Gastrocnemius medialis (tissue), 4 donors: ENCODE data around the gene RAB34.

Experiments
- CTCF ChIP-seq, 5 experiments: fragments of 450-650 bp in 3 of 5; fragments of 200-600 bp in 2 of 5; sonication (generic) in 2 of 5; IDR thresholded peaks in 4 of 5; conservative IDR thresholded peaks in 1 of 5; 1 replicate in 4 of 5; 2 replicates in 1 of 5; pipeline ENCODE4 v1.5.1; 2016 to 2019; ENCODE audit warnings: antibody characterized with exemption in 5 of 5, mild to moderate bottlenecking in 3 of 5, moderate library complexity in 3 of 5
- POLR2A ChIP-seq, 2 donors: fragments of 450-650 bp; IDR thresholded peaks; one replicate each; pipeline ENCODE4 v1.6.1; 2017; ENCODE audit warnings: antibody characterized with exemption in 2 of 2, mild to moderate bottlenecking in 2 of 2, moderate library complexity in 2 of 2

GRCh38 chr17:28714281-28714680, 3.4 kb downstream of the RAB34 start:
- TF ChIP-seq POLR2A (IDR thresholded peaks at IDR 0.05) (no peak), CTCF (IDR thresholded peaks at IDR 0.05 in 4 of 5, conservative IDR thresholded peaks at IDR 0.05 in 1 of 5) (no peak)
